IMR-90 (cell line): ENCODE data around the gene CYP2F1. TPM values are rescaled to one million over a fixed set of nuclear protein-coding genes. Genes with fewer than 3 reads are reported as not detected.

Source experiments
- ATAC-seq: fragments of 200-7000 bp; cut with Tn5 transposase; 2 replicates; pipeline ENCODE4 v1.9.1; 2020; ENCODE audit warnings: low read depth, mild to moderate bottlenecking, moderate library complexity
- BruUV-seq: library from RNA; stranded (reverse); fragments of 400-500 nt; replicated peaks from 2 replicates; lab custom pipeline; 2021; lab: Mats Ljungman, UMichigan
- CTCF ChIA-PET: fragments of 300-600 bp; formaldehyde crosslinking; extraction: SDS; loops from one replicate; lab custom pipeline; 2021; ENCODE audit warnings: antibody characterized with exemption; lab: Yijun Ruan, JAX
- POLR2A ChIA-PET: fragments of 300-600 bp; sonication (Branson Sonifier 250); formaldehyde crosslinking; loops from one replicate; lab custom pipeline; 2022; ENCODE audit warnings: antibody characterized with exemption; ENCODE audit not compliant: unreplicated experiment; lab: Charles Lee
- DNase-seq: peaks from one replicate; pipeline ENCODE4 v3.0.0; 2013
- H2AFZ ChIP-seq: replicated peaks from 2 replicates; pipeline ENCODE3; 2013; ENCODE audit warnings: low read length, mild to moderate bottlenecking; ENCODE audit not compliant: poor library complexity
- H2AK5ac ChIP-seq: 2 replicates; pipeline ENCODE4 v1.6.1; 2013; ENCODE audit warnings: low read depth, low read length, inconsistent platforms
- H2AK9ac ChIP-seq: replicated peaks from 2 replicates; pipeline ENCODE3; 2013; ENCODE audit warnings: mild to moderate bottlenecking, low read depth, low read length, moderate library complexity; ENCODE audit not compliant: poor library complexity
- H2BK120ac ChIP-seq: 2 replicates; pipeline ENCODE4 v1.6.1; 2013; ENCODE audit warnings: low read depth, low read length, inconsistent platforms
- H2BK15ac ChIP-seq: 3 replicates; pipeline ENCODE4 v1.6.1; 2013; ENCODE audit warnings: low read depth, low read length, inconsistent platforms
- H2BK20ac ChIP-seq: 2 replicates; pipeline ENCODE4 v1.6.1; 2013; ENCODE audit warnings: low read depth, mild to moderate bottlenecking, inconsistent platforms, low read length, moderate library complexity
- H2BK5ac ChIP-seq: 2 replicates; pipeline ENCODE4 v1.6.1; 2013; ENCODE audit warnings: mild to moderate bottlenecking, low read depth, low read length, inconsistent platforms; ENCODE audit not compliant: poor library complexity, severe bottlenecking
- H3K14ac ChIP-seq: replicated peaks from 2 replicates; pipeline ENCODE4 v1.6.1; 2013; ENCODE audit warnings: low read depth, low read length, inconsistent platforms
- H3K18ac ChIP-seq: 2 replicates; pipeline ENCODE4 v1.6.1; 2013; ENCODE audit warnings: low read depth, low read length, control low read depth
- H3K23ac ChIP-seq: 2 replicates; pipeline ENCODE4 v1.6.1; 2013; ENCODE audit warnings: low read depth, low read length, inconsistent platforms
- H3K27ac ChIP-seq: 2 replicates; pipeline ENCODE4 v1.5.1; 2013; ENCODE audit warnings: mild to moderate bottlenecking, control low read depth, low read length; ENCODE audit not compliant: insufficient read depth
- H3K27me3 ChIP-seq: 2 replicates; pipeline ENCODE4 v1.6.1; 2013; ENCODE audit warnings: low read length; ENCODE audit not compliant: control insufficient read depth, insufficient read depth
- H3K36me3 ChIP-seq: 2 replicates; pipeline ENCODE4 v1.6.1; 2013; ENCODE audit warnings: low read length, mixed read lengths; ENCODE audit not compliant: control insufficient read depth, insufficient read depth
- H3K4ac ChIP-seq: 2 replicates; pipeline ENCODE4 v1.6.1; 2013; ENCODE audit warnings: low read depth, low read length, inconsistent platforms
- H3K4me1 ChIP-seq: 2 replicates; pipeline ENCODE4 v1.6.1; 2013; ENCODE audit warnings: low read length, mixed read lengths; ENCODE audit not compliant: control insufficient read depth, insufficient read depth
- H3K4me2 ChIP-seq: 2 replicates; pipeline ENCODE4 v1.6.1; 2013; ENCODE audit warnings: low read depth, mild to moderate bottlenecking, control low read depth, low read length, moderate library complexity
- H3K4me3 ChIP-seq: 2 replicates; pipeline ENCODE4 v1.5.1; 2013; ENCODE audit warnings: low read depth, mild to moderate bottlenecking, control low read depth, low read length, moderate library complexity; ENCODE audit not compliant: insufficient read depth
- H3K56ac ChIP-seq: 2 replicates; pipeline ENCODE4 v1.6.1; 2013; ENCODE audit warnings: low read length, inconsistent platforms; ENCODE audit not compliant: insufficient read depth; ENCODE audit errors: extremely low read depth
- H3K79me1 ChIP-seq, 2 experiments: 2 replicates each; pipeline ENCODE4 v1.6.1; 2013; ENCODE audit warnings: low read length in 2 of 2, inconsistent platforms in 1 of 2, low read depth in 1 of 2
- H3K9ac ChIP-seq: 2 replicates; pipeline ENCODE4 v1.6.1; 2013; ENCODE audit warnings: low read depth, low read length, control low read depth
- H3K9me1 ChIP-seq: 2 replicates; pipeline ENCODE4 v1.6.1; 2013; ENCODE audit warnings: low read length, inconsistent platforms; ENCODE audit not compliant: insufficient read depth
- H3K9me3 ChIP-seq: 2 replicates; pipeline ENCODE4 v1.6.1; 2013; ENCODE audit warnings: low read length; ENCODE audit not compliant: control insufficient read depth, insufficient read depth
- H4K20me1 ChIP-seq: 2 replicates; pipeline ENCODE4 v1.6.1; 2013; ENCODE audit warnings: low read length, inconsistent platforms; ENCODE audit not compliant: insufficient read depth
- H4K5ac ChIP-seq: 2 replicates; pipeline ENCODE4 v1.6.1; 2013; ENCODE audit warnings: mild to moderate bottlenecking, low read depth, low read length, control low read depth
- H4K8ac ChIP-seq, 2 experiments: 2 replicates each; pipeline ENCODE4 v1.6.1; 2013; ENCODE audit warnings: low read depth in 2 of 2, low read length in 2 of 2, control low read depth in 1 of 2, inconsistent platforms in 1 of 2
- H4K91ac ChIP-seq: 2 replicates; pipeline ENCODE4 v1.6.1; 2013; ENCODE audit warnings: low read depth, low read length, inconsistent platforms; ENCODE audit not compliant: insufficient read depth
- CHD1 ChIP-seq: IDR thresholded peaks from 2 replicates; pipeline ENCODE4 v1.6.1; 2012; ENCODE audit warnings: low read depth, low read length, improper control_type of control experiment
- FOS ChIP-seq: fragments of 150-350 bp; IDR thresholded peaks from 2 replicates; pipeline ENCODE4 v1.6.1; 2016; ENCODE audit warnings: low read depth, low read length
- RCOR1 ChIP-seq: IDR thresholded peaks from 2 replicates; pipeline ENCODE4 v1.6.1; 2012; ENCODE audit warnings: mild to moderate bottlenecking, low read length, improper control_type of control experiment; ENCODE audit not compliant: insufficient replicate concordance
- WGBS, 2 experiments: methylation state at CpG; one replicate each; pipeline versions ENCODE4 v1.1.5 to v1.1.7; 2013; ENCODE audit warnings: missing lambda C conversion rate in 2 of 2; ENCODE audit not compliant: insufficient read length in 1 of 2; ENCODE audit errors: extremely low coverage in 2 of 2; 5-methylcytosine and 5-hydroxymethylcytosine counted together
- dilution Hi-C: fragments of 300-500 bp; cut with HindIII; formaldehyde crosslinking; loops from one replicate; pipeline ENCODE4 v1.14.3; 2018; ENCODE audit warnings: low sequenced_read_pairs; ENCODE audit not compliant: unreplicated experiment
- in situ Hi-C: fragments of 300-500 bp; cut with MboI; formaldehyde crosslinking; loops from 3 replicates; pipeline ENCODE4 v1.14.3; 2019; ENCODE audit warnings: low sequenced_read_pairs, inconsistent platforms, mixed read lengths
- intact Hi-C: fragments of 100-400 bp; cut with micrococcal nuclease; formaldehyde crosslinking; loops from 2 replicates; pipeline ENCODE4 v1.10.0; 2022
- polyA plus RNA-seq, 3 experiments: library from polyadenylated mRNA; depleted of rRNA; stranded (reverse); fragments of >200 nt; gene quantifications; 2 replicates each; pipeline ENCODE4 v1.2.3, GENCODE V29; 2012; ENCODE audit warnings: low replicate concordance in 1 of 3
- total RNA-seq: library from RNA; depleted of rRNA; stranded (reverse); fragments of >200 nt; gene quantifications from 2 replicates; pipeline ENCODE4 v1.2.3, GENCODE V29; 2012

Gene CYP2F1
- total and polyA plus RNA-seq, 2 of the 4 experiments (the other 2 are of a cell fraction) = not detected

DNA sequence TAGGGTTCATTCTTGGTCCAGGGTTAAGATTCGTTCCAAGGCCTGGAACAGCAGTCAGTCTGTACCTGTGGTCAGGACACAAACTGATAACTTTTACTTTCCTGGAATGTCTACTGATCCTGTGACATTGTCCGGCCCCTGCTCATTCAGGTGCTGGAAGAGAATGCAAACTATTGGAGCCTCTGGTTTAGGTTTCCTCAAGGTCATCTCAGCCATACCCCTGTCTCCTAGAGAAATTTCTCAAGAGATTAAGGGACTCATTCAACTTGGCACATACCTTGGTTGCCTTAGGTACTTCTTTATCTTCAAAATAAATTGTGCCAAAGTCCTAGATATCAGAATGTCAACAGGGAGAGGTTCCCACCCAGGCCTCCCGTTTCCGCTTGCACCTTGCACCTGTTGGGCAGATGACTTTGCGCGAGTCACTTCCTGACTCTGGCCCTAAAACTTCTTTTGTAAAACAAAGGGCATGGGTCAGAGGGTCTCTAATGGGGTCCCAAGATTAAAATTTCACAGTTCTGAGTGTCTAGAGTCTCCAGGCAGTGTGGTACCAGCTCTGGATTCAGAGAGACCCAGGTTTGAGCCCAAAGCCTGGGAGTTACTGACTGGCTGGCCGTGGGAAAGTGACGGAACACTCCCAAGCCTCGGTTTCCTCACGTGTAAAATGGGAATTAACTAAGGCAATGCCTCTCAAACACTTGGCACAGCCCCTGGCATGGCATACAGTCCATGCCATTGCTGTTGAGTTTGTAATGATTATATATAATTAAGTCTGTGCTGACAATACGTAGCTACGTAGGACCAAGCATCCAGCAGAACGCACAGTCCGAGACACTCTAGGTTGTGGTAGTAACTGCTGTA is 52.9 kb downstream of the CYP2F1 start:
- no peak overlapping the region for H2AK9ac ChIP-seq
- no peaks in the 10 kb centered on the region for H4K20me1 ChIP-seq
- H2AFZ ChIP-seq = no peak overlapping the region
- DNase-seq (no peak), ATAC-seq (no peak)
- no peak overlapping the region for H2BK5ac ChIP-seq
- peaks cover 3% of the 10 kb centered on the region; the same call in 1 of the 2 replicates for H3K27me3 ChIP-seq
- H3K27ac ChIP-seq = no peak overlapping the region
- no peak overlapping the region for H4K91ac ChIP-seq
- BruUV-seq = no TSS peak
- no peak overlapping the region for H2AK5ac ChIP-seq
- no peak overlapping the region for H2BK15ac ChIP-seq
- no peak overlapping the region for H3K4ac ChIP-seq
- H3K4me1 ChIP-seq = no peaks in the 10 kb centered on the region
- POLR2A ChIA-PET = no interaction called here
- dilution Hi-C loops = no loop called here
- H3K9me1 ChIP-seq = no peaks in the 10 kb centered on the region
- no peak overlapping the region for H3K4me2 ChIP-seq
- in situ Hi-C loops = no loop called here
- intact Hi-C loops = no loop called here
- H2BK20ac ChIP-seq = no peak overlapping the region
- no peak overlapping the region for H3K56ac ChIP-seq
- WGBS, 2 experiments = 83% methylated on average over 1 of the region's 14 CpGs; no CpG with 5 or more reads in 1 of the 2 experiments
- no peak overlapping the region for H3K14ac ChIP-seq
- no peak overlapping the region for H3K23ac ChIP-seq
- H3K9me3 ChIP-seq = no peaks in the 10 kb centered on the region
- H3K9ac ChIP-seq = no peak overlapping the region
- no peaks in the 10 kb centered on the region for H3K36me3 ChIP-seq
- no peak overlapping the region for H3K18ac ChIP-seq
- H4K5ac ChIP-seq = no peak overlapping the region
- no peak overlapping the region for H4K8ac ChIP-seq
- H3K4me3 ChIP-seq = no peak overlapping the region
- no peak for TF ChIP-seq FOS
- no peak for TF ChIP-seq CHD1
- no peak for TF ChIP-seq RCOR1
- H3K79me1 ChIP-seq = no peaks in the 10 kb centered on the region
- CTCF ChIA-PET = no interaction called here
- H2BK120ac ChIP-seq = no peak overlapping the region
